HL-60 (cell line): ENCODE results near the gene ADGRB3.

ENCODE experiments used
- DNase-seq, 2 experiments: peaks; one replicate each; pipeline ENCODE4 v3.0.0-alpha.2; 2010 to 2020; ENCODE audit warnings: low read depth in 1 of 2, low spot score in 1 of 2
- H3K27ac ChIP-seq: fragments of 250-450 bp; sonication (Bioruptor Pico); replicated peaks from 2 replicates; pipeline ENCODE4 v1.5.1; 2020; ENCODE audit warnings: mild to moderate bottlenecking, moderate library complexity
- H3K27me3 ChIP-seq: fragments of 250-450 bp; sonication (Bioruptor Pico); 2 replicates; pipeline ENCODE4 v1.5.1; 2021; ENCODE audit warnings: mild to moderate bottlenecking, moderate library complexity; ENCODE audit not compliant: insufficient read depth, poor library complexity, severe bottlenecking
- H3K4me3 ChIP-seq: replicated peaks from 2 replicates; pipeline ENCODE4 v1.5.1; 2011; ENCODE audit warnings: mild to moderate bottlenecking, control low read depth, low read length; ENCODE audit not compliant: insufficient read depth
- CTCF ChIP-seq: IDR thresholded peaks from one replicate; pipeline ENCODE4 v1.5.1; 2011; ENCODE audit warnings: low read length, control low read depth, inconsistent platforms; ENCODE audit not compliant: insufficient read depth
- GABPA ChIP-seq: IDR thresholded peaks from 2 replicates; pipeline ENCODE4 v1.6.1; 2012; ENCODE audit warnings: low read depth
- POLR2AphosphoS5 ChIP-seq: IDR thresholded peaks from 2 replicates; pipeline ENCODE4 v1.6.1; 2012; ENCODE audit warnings: low read depth
- REST ChIP-seq: IDR thresholded peaks from 2 replicates; pipeline ENCODE4 v1.6.1; 2012; ENCODE audit warnings: low read depth; ENCODE audit not compliant: insufficient replicate concordance
- SPI1 ChIP-seq: IDR thresholded peaks from 2 replicates; pipeline ENCODE4 v1.6.1; 2012; ENCODE audit warnings: low read depth, mild to moderate bottlenecking, borderline replicate concordance

ADGRB3 gene

DNA sequence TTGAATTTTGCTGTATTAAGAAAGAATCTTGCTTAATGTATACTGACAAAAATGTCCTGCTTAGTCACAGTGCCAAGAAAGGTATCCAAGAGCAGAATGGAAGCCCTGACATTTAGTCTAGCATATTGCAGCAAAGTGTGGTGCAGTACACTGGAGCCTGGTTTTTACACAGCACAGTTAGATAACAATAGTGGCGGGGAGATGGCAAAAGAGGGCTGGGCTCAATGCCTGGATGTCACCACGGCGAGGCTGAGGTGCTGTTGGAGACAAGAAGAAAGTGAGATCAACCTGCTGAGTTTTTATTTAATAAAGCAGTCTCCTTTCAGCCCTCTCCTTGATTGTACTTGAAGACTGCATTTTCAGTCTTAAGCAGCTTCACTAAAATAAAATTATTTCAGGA lies 735.7 kb downstream of the ADGRB3 start:
- DNase-seq, result no peak
- H3K4me3 ChIP-seq, result no peak overlapping the region
- TF ChIP-seq GABPA (no peak), REST (no peak)
- H3K27ac ChIP-seq, result no peak overlapping the region
- no peaks in the 10 kb centered on the region for H3K27me3 ChIP-seq

- TF ChIP-seq SPI1 (no peak), CTCF (no peak), GABPA (no peak), POLR2AphosphoS5 (no peak), REST (no peak)
- Histone ChIP-seq H3K4me3 (no peak overlapping the region), H3K27me3 (no peaks in the 10 kb centered on the region), H3K27ac (no peak overlapping the region)
- no peak for DNase-seq
These were observed 743.2 kb downstream of the ADGRB3 start for GRCh38 chr6:69378326-69378725.

DNA sequence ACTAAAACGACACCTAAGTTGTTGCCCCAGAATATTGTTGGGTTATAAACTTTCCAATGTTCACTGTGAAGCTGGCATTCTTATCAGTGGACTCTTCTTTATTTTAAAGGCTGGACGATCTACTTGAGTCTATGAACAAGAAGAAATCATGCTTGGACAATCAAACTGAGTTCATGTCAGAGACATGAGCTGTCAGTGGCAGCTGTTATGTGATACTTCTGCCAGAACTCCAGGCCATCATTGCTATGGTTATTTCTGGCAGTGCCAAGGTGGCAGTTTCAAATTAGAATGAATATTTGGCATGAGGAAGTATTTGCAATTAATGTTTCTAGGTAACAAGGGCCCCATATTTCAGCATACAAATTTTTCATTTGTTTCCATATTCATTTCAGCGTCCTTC lies 744.4 kb downstream of the ADGRB3 start:
- no peak overlapping the region for H3K4me3 ChIP-seq
- no peak overlapping the region for H3K27ac ChIP-seq
- no peak for DNase-seq
- no peak for TF ChIP-seq POLR2AphosphoS5
- no peak for TF ChIP-seq GABPA
- TF ChIP-seq REST, result no peak
- TF ChIP-seq SPI1, result no peak
- no peaks in the 10 kb centered on the region for H3K27me3 ChIP-seq

- Histone ChIP-seq H3K4me3 (no peak overlapping the region), H3K27me3 (no peaks in the 10 kb centered on the region), H3K27ac (no peak overlapping the region)
- no peak for TF ChIP-seq REST
- no peak for TF ChIP-seq GABPA
- TF ChIP-seq CTCF, result no peak
- TF ChIP-seq SPI1, result no peak
- no peak for TF ChIP-seq POLR2AphosphoS5
- no peak for DNase-seq
These were observed 748.5 kb downstream of the ADGRB3 start for GRCh38 chr6:69383627-69384026.
